NCI-H2196 (cell line): ENCODE results near the gene SPOCK1.
"Not testable (repeated sequence)": the region's sequence is repeated elsewhere in the genome, so short reads cannot be mapped to it uniquely, and the experiment has no call there.

Source experiments
- DNase-seq: peaks from one replicate; lab custom pipeline; 2025; ENCODE audit not compliant: unreplicated experiment; lab: John Stamatoyannopoulos, UW

Gene SPOCK1

GRCh38 chr5:137269946-137270345 lies 229.2 kb downstream of the SPOCK1 start:
- DNase-seq = no peak

- DNase-seq = no peak
These were observed 229.9 kb downstream of the SPOCK1 start for GRCh38 chr5:137269274-137269673.

GRCh38 chr5:137268646-137269045 lies 230.5 kb downstream of the SPOCK1 start:
- DNase-seq = no peak

GRCh38 chr5:137266186-137266585 lies 232.9 kb downstream of the SPOCK1 start:
- DNase-seq = no peak

GRCh38 chr5:137265457-137265856 lies 233.7 kb downstream of the SPOCK1 start:
- DNase-seq = no peak

GRCh38 chr5:137264573-137264972 lies 234.6 kb downstream of the SPOCK1 start:
- no peak for DNase-seq

- no peak for DNase-seq
These were observed 235.1 kb downstream of the SPOCK1 start for GRCh38 chr5:137264041-137264440.

- DNase-seq = no peak
These were observed 235.6 kb downstream of the SPOCK1 start for GRCh38 chr5:137263371-137264005.

- no peak for DNase-seq
These were observed 236.3 kb downstream of the SPOCK1 start for GRCh38 chr5:137262818-137263217.

GRCh38 chr5:137260820-137261695 lies 238.1 kb downstream of the SPOCK1 start:
- DNase-seq = no peak

GRCh38 chr5:137259115-137259514 lies 240.0 kb downstream of the SPOCK1 start:
- DNase-seq = not testable (repeated sequence)

GRCh38 chr5:137254119-137255090 lies 244.7 kb downstream of the SPOCK1 start:
- no peak for DNase-seq

GRCh38 chr5:137252512-137252911 lies 246.6 kb downstream of the SPOCK1 start:
- DNase-seq = no peak

- no peak for DNase-seq
These were observed 248.7 kb downstream of the SPOCK1 start for GRCh38 chr5:137250421-137250820.

- no peak for DNase-seq
These were observed 250.6 kb downstream of the SPOCK1 start for GRCh38 chr5:137248527-137248926.

- DNase-seq = no peak
These were observed 253.7 kb downstream of the SPOCK1 start for GRCh38 chr5:137245438-137245837.

- DNase-seq = no peak
These were observed 258.8 kb downstream of the SPOCK1 start for GRCh38 chr5:137240285-137240684.

GRCh38 chr5:137236849-137237507 lies 262.1 kb downstream of the SPOCK1 start:
- DNase-seq = no peak

- DNase-seq = no peak
These were observed 262.9 kb downstream of the SPOCK1 start for GRCh38 chr5:137236252-137236651.
